Measurements from ENCODE around the gene DNAJC17.

The DNAJC17 gene

GRCh38 chr15:40807028-40807887 lies at the start of gene DNAJC17, which contains the start of gene ZFYVE19:
TSS of gene DNAJC17 (minus strand) at chr15:40807473. CDS start at chr15:40807446, 27 bp downstream.
TSS of gene ZFYVE19 (plus strand) at chr15:40807089. CDS start at chr15:40807590, 501 bp downstream.
- no peak for TF ChIP-seq CTCF (IDR thresholded peaks at IDR 0.05; ENCODE audit: extremely low read depth, insufficient read depth, missing control alignments)
- peak; percentile 89 for DNase-seq (ENCODE audit: low spot score)
- in situ Hi-C loops (cut with MboI; ENCODE audit: low pct_unique_long_range_greater_than_20kb, low sequenced_read_pairs, unreplicated experiment), result no loop called here

GRCh38 chr15:40856746-40857145 lies 49.5 kb upstream of the DNAJC17 start:
- in situ Hi-C loops (cut with MboI; ENCODE audit: low pct_unique_long_range_greater_than_20kb, low sequenced_read_pairs, unreplicated experiment), result loop anchor here (5.0 kb wide), 1 partner anchor 36 kb away; the partner anchor contains the start of gene VPS18
- no peak for DNase-seq (ENCODE audit: low spot score)
- TF ChIP-seq CTCF (IDR thresholded peaks at IDR 0.05; ENCODE audit: extremely low read depth, insufficient read depth, missing control alignments), result no peak

- no peak for TF ChIP-seq CTCF (IDR thresholded peaks at IDR 0.05; ENCODE audit: extremely low read depth, insufficient read depth, missing control alignments)
- in situ Hi-C loops (cut with MboI; ENCODE audit: low pct_unique_long_range_greater_than_20kb, low sequenced_read_pairs, unreplicated experiment), result loop anchor here (5.0 kb wide), 1 partner anchor 37 kb away; the partner anchor contains the start of gene VPS18
- no peak for DNase-seq (ENCODE audit: low spot score)
Measured at GRCh38 chr15:40855706-40856234, 48.5 kb upstream of the DNAJC17 start.

- in situ Hi-C loops (cut with MboI; ENCODE audit: low pct_unique_long_range_greater_than_20kb, low sequenced_read_pairs, unreplicated experiment), result no loop called here
- no peak for DNase-seq (ENCODE audit: low spot score)
- TF ChIP-seq CTCF (IDR thresholded peaks at IDR 0.05; ENCODE audit: extremely low read depth, insufficient read depth, missing control alignments), result no peak
Measured at GRCh38 chr15:40854161-40854560, 46.9 kb upstream of the DNAJC17 start.

GRCh38 chr15:40853241-40853890 lies 46.1 kb upstream of the DNAJC17 start:
- no peak for DNase-seq (ENCODE audit: low spot score)
- TF ChIP-seq CTCF (IDR thresholded peaks at IDR 0.05; ENCODE audit: extremely low read depth, insufficient read depth, missing control alignments), result no peak
- in situ Hi-C loops (cut with MboI; ENCODE audit: low pct_unique_long_range_greater_than_20kb, low sequenced_read_pairs, unreplicated experiment), result no loop called here

GRCh38 chr15:40852529-40852928 lies 45.3 kb upstream of the DNAJC17 start:
- TF ChIP-seq CTCF (IDR thresholded peaks at IDR 0.05; ENCODE audit: extremely low read depth, insufficient read depth, missing control alignments), result no peak
- in situ Hi-C loops (cut with MboI; ENCODE audit: low pct_unique_long_range_greater_than_20kb, low sequenced_read_pairs, unreplicated experiment), result no loop called here
- DNase-seq (ENCODE audit: low spot score), result no peak
